Neutrophil (primary cell): ENCODE results near the gene ATP11A.

Experiments used
- H3K27ac ChIP-seq: fragments of 200-600 bp; sonication (generic); 2 replicates; pipeline ENCODE4 v1.5.1; 2016; ENCODE audit warnings: mild to moderate bottlenecking, moderate library complexity
- H3K27me3 ChIP-seq: fragments of 200-600 bp; sonication (generic); 2 replicates; pipeline ENCODE4 v1.6.0; 2016; ENCODE audit warnings: mild to moderate bottlenecking
- H3K36me3 ChIP-seq: fragments of 200-600 bp; sonication (generic); 2 replicates; pipeline ENCODE4 v1.5.1; 2017
- H3K4me1 ChIP-seq, 2 experiments: fragments of 200-600 bp in 1 of 2; sonication (generic) in 1 of 2; 1 replicate in 1 of 2; 2 replicates in 1 of 2; pipeline versions ENCODE4 v1.5.1 to v1.6.1; 2013 to 2016; ENCODE audit warnings: low read depth in 1 of 2, low read length in 1 of 2, mild to moderate bottlenecking in 1 of 2, moderate library complexity in 1 of 2; ENCODE audit not compliant: control insufficient read depth in 1 of 2, insufficient read depth in 1 of 2
- H3K4me3 ChIP-seq, 2 experiments: fragments of 200-600 bp in 1 of 2; sonication (generic) in 1 of 2; 1 replicate in 1 of 2; 2 replicates in 1 of 2; pipeline ENCODE4 v1.5.1; 2013 to 2016; ENCODE audit warnings: low read depth in 1 of 2, low read length in 1 of 2, mild to moderate bottlenecking in 1 of 2, moderate library complexity in 1 of 2
- H3K9me3 ChIP-seq: fragments of 200-600 bp; sonication (generic); 2 replicates; pipeline ENCODE4 v1.5.1; 2016
- CTCF ChIP-seq: fragments of 200-600 bp; sonication (generic); IDR thresholded peaks from 2 replicates; pipeline ENCODE4 v1.5.1; 2016; ENCODE audit warnings: antibody characterized with exemption

ATP11A gene

DNA sequence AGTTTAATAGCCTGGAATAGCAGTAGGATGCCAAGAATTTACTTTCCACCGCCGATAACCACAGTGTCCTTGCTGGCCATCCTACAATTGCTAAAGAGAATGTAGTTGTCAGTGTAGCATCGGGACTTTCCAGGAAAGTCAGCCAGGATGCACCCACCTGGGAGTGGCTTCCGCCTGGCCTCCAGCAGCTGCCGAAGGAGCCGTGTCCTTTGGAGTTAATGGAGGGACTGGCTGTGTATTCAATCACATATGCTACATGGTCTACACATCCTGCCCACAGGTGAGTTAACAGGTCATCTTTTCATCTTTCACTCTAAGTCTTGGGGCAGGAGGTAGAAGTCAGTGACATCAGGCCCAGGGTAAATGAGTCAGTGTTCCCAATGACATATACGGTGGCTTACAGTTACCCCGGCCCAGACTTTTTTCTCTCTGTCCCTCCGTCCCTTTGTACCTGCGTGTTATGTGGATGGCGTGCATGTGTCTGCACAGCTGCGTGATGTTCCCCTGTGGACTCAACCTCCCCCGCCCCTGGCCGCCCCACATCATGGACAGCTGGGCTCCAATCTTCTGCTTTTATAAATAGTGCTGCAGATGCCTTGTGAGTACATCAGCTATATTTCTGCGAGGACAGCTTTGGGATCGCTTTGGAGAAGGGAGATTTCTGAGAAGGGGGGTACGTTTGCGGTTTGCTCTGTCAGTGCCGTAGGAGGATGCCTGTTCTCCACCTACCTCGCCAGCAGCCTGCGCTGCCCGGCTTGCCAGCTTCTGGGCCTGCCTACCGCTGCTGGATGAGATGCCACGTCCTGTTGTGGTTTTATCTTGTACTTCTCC lies 63.1 kb downstream of the ATP11A start:
- peaks cover 12 to 18% of the 10 kb centered on the region in 2 experiments for H3K4me1 ChIP-seq
- TF ChIP-seq CTCF: no peak

GRCh38 chr13:112753833-112754232 lies 64.0 kb downstream of the ATP11A start:
- Histone ChIP-seq H3K36me3 (peaks cover 29% of the 10 kb centered on the region), H3K27ac (no peak overlapping the region), H3K27me3 (no peaks in the 10 kb centered on the region), H3K4me1 (peaks cover 18 to 25% of the 10 kb centered on the region in 2 experiments), H3K4me3 (no peak overlapping the region), H3K9me3 (no peaks in the 10 kb centered on the region)
- no peak for TF ChIP-seq CTCF

More for the DNA sequence above, 63.1 kb downstream of the ATP11A start:
- Histone ChIP-seq H3K27me3 (no peaks in the 10 kb centered on the region), H3K27ac (no peak overlapping the region), H3K4me3 (no peak overlapping the region), H3K9me3 (no peaks in the 10 kb centered on the region), H3K36me3 (peaks cover 29% of the 10 kb centered on the region)

- H3K27ac ChIP-seq: no peak overlapping the region
- peaks cover 25 to 30% of the 10 kb centered on the region in 2 experiments for H3K4me1 ChIP-seq
- no peak for TF ChIP-seq CTCF
- no peaks in the 10 kb centered on the region for H3K9me3 ChIP-seq
- H3K36me3 ChIP-seq: peaks cover 29% of the 10 kb centered on the region
- no peaks in the 10 kb centered on the region for H3K27me3 ChIP-seq
- no peak overlapping the region for H3K4me3 ChIP-seq
Observed at GRCh38 chr13:112754281-112755025, 64.6 kb downstream of the ATP11A start.

- no peak for TF ChIP-seq CTCF
- Histone ChIP-seq H3K27ac (no peak overlapping the region), H3K4me1 (peaks cover 26 to 30% of the 10 kb centered on the region in 2 experiments), H3K4me3 (no peak overlapping the region), H3K9me3 (no peaks in the 10 kb centered on the region), H3K27me3 (no peaks in the 10 kb centered on the region), H3K36me3 (peaks cover 29% of the 10 kb centered on the region)
Observed at GRCh38 chr13:112755331-112755730, 65.5 kb downstream of the ATP11A start.

GRCh38 chr13:112756081-112756480 lies 66.2 kb downstream of the ATP11A start:
- H3K4me3 ChIP-seq: no peak overlapping the region
- no peak for TF ChIP-seq CTCF
- peaks cover 26 to 30% of the 10 kb centered on the region in 2 experiments for H3K4me1 ChIP-seq
- H3K9me3 ChIP-seq: no peaks in the 10 kb centered on the region
- H3K27ac ChIP-seq: no peak overlapping the region
- peaks cover 29% of the 10 kb centered on the region for H3K36me3 ChIP-seq
- H3K27me3 ChIP-seq: no peaks in the 10 kb centered on the region
